ENCODE measurements around the gene SAMD4B.

SAMD4B gene

DNA sequence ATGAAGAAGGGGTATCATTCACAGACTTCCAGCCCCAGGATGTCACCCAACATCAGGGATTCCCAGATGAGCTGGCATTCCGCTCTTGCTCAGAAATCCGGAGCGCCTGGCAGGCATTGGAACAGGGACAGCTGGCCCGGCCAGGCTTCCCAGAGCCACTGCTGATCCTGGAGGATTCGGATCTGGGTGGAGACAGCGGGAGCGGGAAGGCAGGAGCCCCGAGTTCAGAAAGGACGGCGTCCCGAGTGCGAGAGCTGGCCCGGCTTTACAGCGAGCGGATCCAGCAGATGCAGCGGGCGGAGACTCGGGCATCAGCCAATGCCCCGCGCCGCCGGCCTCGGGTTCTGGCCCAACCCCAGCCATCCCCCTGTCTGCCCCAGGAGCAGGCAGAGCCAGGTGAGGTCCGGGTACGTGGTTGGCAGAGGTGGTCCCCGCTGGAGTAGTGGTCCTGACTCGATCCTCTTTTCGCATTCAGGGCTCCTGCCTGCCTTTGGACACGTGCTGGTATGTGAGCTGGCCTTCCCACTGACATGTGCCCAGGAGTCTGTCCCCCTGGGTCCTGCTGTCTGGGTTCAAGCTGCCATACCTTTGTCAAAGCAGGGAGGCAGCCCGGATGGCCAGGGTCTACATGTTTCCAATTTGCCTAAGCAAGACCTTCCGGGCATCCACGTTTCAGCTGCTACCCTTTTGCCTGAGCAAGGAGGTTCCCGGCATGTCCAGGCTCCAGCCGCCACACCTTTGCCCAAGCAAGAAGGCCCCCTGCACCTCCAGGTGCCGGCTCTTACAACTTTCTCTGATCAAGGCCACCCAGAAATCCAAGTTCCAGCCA is 81.3 kb downstream of the SAMD4B start:
- DNase-seq (ENCODE audit: low read depth in 2 of 2, low spot score in 1 of 2) = no peak

GRCh38 chr19:39424934-39425333 is 82.7 kb downstream of the SAMD4B start:
- DNase-seq (ENCODE audit: low read depth in 2 of 2, low spot score in 1 of 2) = no peak

DNA sequence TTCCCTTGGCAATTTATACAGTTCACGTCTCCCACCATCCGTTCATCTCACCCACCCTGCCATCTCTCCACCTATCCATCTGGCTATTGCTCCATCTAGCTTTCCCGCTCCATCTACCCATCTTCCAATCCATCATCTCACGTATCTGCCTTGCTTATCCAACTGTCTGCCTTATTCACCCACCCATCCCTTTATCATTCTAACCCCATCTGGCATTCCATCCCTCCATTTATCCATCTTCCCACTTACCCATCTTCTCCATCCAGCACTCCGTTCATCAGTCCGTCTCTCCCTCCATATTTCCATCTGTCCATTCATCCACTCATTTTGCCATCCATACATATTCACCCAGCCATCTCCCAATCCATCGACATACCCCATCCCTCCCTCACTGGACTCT is 83.5 kb downstream of the SAMD4B start:
- no peak for DNase-seq (ENCODE audit: low read depth in 2 of 2, low spot score in 1 of 2)

- no peak for DNase-seq (ENCODE audit: low read depth in 2 of 2, low spot score in 1 of 2)
These were observed 83.9 kb downstream of the SAMD4B start for GRCh38 chr19:39426170-39426569.

DNA sequence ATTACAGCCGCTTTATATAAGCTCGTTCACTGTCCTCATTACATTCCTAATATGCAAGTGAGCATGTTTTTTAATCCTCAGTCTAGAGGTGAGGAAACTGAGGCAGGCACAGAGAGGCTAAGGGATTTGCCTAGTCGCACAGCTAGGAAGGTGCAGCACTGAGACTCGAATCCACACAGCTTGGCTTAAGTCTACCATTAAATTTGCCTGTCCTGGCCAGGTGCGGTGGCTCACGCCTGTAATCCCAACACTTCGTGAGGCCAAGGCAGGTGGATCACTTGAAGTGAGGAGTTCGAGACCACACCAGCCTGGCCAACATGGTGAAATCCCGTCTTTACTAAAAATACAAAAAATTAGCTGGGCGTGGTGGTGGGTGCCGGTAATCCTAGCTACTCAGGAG is 85.5 kb downstream of the SAMD4B start:
- DNase-seq (ENCODE audit: low read depth in 2 of 2, low spot score in 1 of 2) = no peak

GRCh38 chr19:39428283-39429112 is 86.3 kb downstream of the SAMD4B start:
- no peak for DNase-seq (ENCODE audit: low read depth in 2 of 2, low spot score in 1 of 2)

- no peak for DNase-seq (ENCODE audit: low read depth in 2 of 2, low spot score in 1 of 2)
These were observed 88.7 kb downstream of the SAMD4B start for GRCh38 chr19:39430675-39431593.

DNA sequence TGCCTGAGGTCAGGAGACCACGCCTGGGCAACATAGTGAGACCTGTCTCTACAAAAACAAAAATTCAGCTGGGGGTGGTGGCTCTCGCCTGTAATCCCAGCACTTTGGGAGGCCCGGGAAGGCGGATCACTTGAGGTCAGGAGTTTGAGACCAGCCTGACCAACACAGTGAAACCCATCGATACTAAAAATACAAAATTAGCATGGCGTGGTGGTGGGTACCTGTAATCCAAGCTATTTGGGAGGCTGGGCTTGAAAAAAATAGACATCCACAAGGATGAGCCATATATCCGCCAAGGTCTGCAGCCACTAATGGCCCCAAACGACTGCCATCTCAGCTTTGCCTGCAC is 90.4 kb downstream of the SAMD4B start:
- no peak for DNase-seq (ENCODE audit: low read depth in 2 of 2, low spot score in 1 of 2)

DNA sequence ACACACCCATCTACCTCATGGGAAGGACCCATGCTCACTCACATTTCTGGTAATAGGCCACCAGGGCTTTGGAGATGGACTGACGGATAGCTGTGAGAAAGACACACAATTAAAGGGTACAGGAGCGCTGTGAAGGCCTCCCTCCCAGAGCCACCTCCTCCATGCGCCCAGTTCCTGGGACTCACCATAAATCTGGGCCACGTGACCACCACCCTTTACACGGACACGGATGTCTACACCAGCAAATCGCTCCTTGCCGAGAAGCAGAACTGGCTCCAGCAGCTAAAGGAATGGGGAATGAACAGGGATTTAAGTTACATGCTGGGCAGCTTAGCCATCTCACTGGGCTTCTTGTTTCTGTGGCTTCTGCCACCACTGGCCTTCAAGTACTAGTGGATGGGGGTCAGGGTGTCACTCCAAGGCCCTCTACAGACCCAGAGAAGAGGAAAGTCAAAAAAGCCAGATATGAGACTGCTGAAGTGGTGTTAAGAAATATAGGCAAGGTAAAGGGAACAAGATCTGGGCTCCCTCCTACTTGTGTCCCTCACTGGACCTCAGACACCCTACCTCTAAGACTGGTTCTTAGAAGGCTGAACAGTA is 91.4 kb downstream of the SAMD4B start:
- no peak for DNase-seq (ENCODE audit: low read depth in 2 of 2, low spot score in 1 of 2)

DNA sequence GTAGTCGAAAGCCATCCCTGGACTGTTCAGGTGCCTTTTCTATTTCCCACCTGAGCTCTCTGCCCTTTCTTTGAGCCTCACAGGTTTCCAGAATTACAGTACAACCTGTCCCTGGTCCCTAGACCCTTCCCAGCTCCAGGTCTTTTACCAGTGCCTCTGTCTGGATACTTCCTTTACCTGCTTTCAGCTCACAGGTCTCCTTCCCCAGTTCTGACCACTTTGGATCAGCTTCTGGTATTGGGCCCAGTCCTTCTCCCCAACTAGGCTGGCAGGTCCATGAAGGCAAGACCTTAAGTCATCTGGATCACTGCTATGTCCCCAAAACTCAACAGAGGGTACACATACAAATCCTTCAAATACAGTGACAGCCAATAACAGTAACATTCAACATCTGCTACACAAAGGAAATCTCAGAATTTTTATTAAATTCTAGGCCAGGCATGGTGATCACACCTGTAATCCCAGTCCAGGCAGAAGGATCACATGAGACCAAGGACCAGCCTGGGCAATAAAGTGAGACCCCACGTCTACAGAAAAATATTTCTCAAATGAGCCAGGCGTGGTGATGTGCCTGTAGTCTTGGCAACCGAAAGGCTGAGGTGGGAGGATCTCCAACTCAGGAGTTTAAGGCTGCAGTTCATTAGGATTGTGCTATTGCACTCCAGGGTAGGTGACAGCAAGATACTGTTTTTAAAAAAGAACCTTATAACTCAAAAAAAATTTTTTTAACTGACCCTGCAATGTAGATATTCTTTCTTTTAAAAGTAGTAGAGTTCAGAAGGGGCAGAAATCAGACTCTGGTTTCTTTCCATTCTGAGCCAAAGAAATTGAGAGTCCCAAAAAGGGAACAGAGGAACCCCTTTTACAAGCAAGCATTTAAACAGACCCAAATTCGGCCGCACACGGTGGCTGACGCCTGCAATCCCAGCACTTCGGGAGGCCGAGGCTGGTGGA is 92.2 kb downstream of the SAMD4B start:
- DNase-seq (ENCODE audit: low read depth in 2 of 2, low spot score in 1 of 2) = no peak
